Liver (tissue), 9 donors: ENCODE measurements around the gene UBL4B. TPM values are rescaled to one million over a fixed set of nuclear protein-coding genes. Genes with fewer than 3 reads are reported as not detected.

Experiments used
- DNase-seq: peaks from one replicate; pipeline ENCODE4 v3.0.0-alpha.2; 2017; ENCODE audit warnings: low spot score
- H3K27ac ChIP-seq, 2 donors: one replicate each; pipeline ENCODE4 v1.7.0; 2013; ENCODE audit warnings: inconsistent platforms in 2 of 2, low read length in 2 of 2, control low read depth in 1 of 2, low read depth in 1 of 2, mild to moderate bottlenecking in 1 of 2
- H3K27me3 ChIP-seq, 4 donors: one replicate each; pipeline versions ENCODE4 v1.6.1 to v1.7.0; 2013; ENCODE audit warnings: low read length in 3 of 4, inconsistent platforms in 1 of 4, mild to moderate bottlenecking in 1 of 4, moderate library complexity in 1 of 4; ENCODE audit not compliant: control insufficient read depth in 4 of 4, insufficient read depth in 4 of 4
- H3K36me3 ChIP-seq, 4 donors: one replicate each; pipeline versions ENCODE4 v1.6.1 to v1.7.0; 2013; ENCODE audit warnings: low read length in 3 of 4, mild to moderate bottlenecking in 3 of 4, low read depth in 1 of 4, moderate library complexity in 1 of 4; ENCODE audit not compliant: control insufficient read depth in 4 of 4, insufficient read depth in 3 of 4
- H3K4me1 ChIP-seq, 4 donors: one replicate each; pipeline versions ENCODE4 v1.6.1 to v1.7.0; 2013; ENCODE audit warnings: low read length in 3 of 4, mild to moderate bottlenecking in 3 of 4, moderate library complexity in 1 of 4; ENCODE audit not compliant: control insufficient read depth in 4 of 4, insufficient read depth in 4 of 4
- H3K4me3 ChIP-seq, 3 donors: one replicate each; pipeline versions ENCODE4 v1.6.1 to v1.7.0; 2013; ENCODE audit warnings: low read length in 3 of 3, control low read depth in 1 of 3, low read depth in 1 of 3, mild to moderate bottlenecking in 1 of 3
- H3K9ac ChIP-seq, 2 donors: one replicate each; pipeline ENCODE4 v1.7.0; 2013; ENCODE audit warnings: low read length in 2 of 2, mild to moderate bottlenecking in 2 of 2, moderate library complexity in 2 of 2, control low read depth in 1 of 2, low read depth in 1 of 2
- H3K9me3 ChIP-seq, 4 donors: one replicate each; pipeline versions ENCODE4 v1.6.1 to v1.7.0; 2013; ENCODE audit warnings: low read length in 3 of 4; ENCODE audit not compliant: control insufficient read depth in 4 of 4
- ATF3 ChIP-seq: IDR thresholded peaks from 2 replicates; pipeline ENCODE4 v1.6.1; 2016; ENCODE audit warnings: antibody characterized with exemption
- CTCF ChIP-seq: fragments of 150-350 bp; IDR thresholded peaks from 2 replicates; pipeline ENCODE4 v1.5.1; 2017; ENCODE audit warnings: improper control_type of control experiment, low read depth, low read length; ENCODE audit not compliant: missing input control
- EGR1 ChIP-seq, 2 donors: IDR thresholded peaks; 2 replicates each; pipeline ENCODE4 v1.6.1; 2016 to 2018; ENCODE audit warnings: antibody characterized with exemption in 2 of 2, low read depth in 2 of 2
- FOXA1 ChIP-seq: IDR thresholded peaks from 2 replicates; pipeline ENCODE4 v1.6.1; 2016; ENCODE audit warnings: antibody characterized with exemption
- FOXA2 ChIP-seq: IDR thresholded peaks from 2 replicates; pipeline ENCODE4 v1.6.1; 2016; ENCODE audit warnings: antibody characterized with exemption
- GABPA ChIP-seq, 2 donors: IDR thresholded peaks in 1 of 2; conservative IDR thresholded peaks in 1 of 2; 2 replicates each; pipeline ENCODE4 v1.6.1; 2016; ENCODE audit warnings: antibody characterized with exemption in 2 of 2, mild to moderate bottlenecking in 1 of 2, moderate library complexity in 1 of 2
- HNF4G ChIP-seq: IDR thresholded peaks from 2 replicates; pipeline ENCODE4 v1.6.1; 2016; ENCODE audit warnings: antibody characterized with exemption
- JUND ChIP-seq, 2 donors: IDR thresholded peaks; 2 replicates each; pipeline ENCODE4 v1.6.1; 2016; ENCODE audit warnings: antibody characterized with exemption in 2 of 2
- MAX ChIP-seq: IDR thresholded peaks from 2 replicates; pipeline ENCODE4 v1.6.1; 2016; ENCODE audit warnings: antibody characterized with exemption
- NR2F2 ChIP-seq: IDR thresholded peaks from 2 replicates; pipeline ENCODE4 v1.6.1; 2016; ENCODE audit warnings: antibody characterized with exemption
- RAD21 ChIP-seq, 2 donors: IDR thresholded peaks; 2 replicates each; pipeline ENCODE4 v1.6.1; 2016; ENCODE audit warnings: antibody characterized with exemption in 2 of 2, mild to moderate bottlenecking in 2 of 2
- REST ChIP-seq: IDR thresholded peaks from 2 replicates; pipeline ENCODE4 v1.6.1; 2016; ENCODE audit warnings: antibody characterized with exemption, mild to moderate bottlenecking
- RXRA ChIP-seq, 2 donors: IDR thresholded peaks; 2 replicates each; pipeline ENCODE4 v1.6.1; 2017 to 2018; ENCODE audit warnings: antibody characterized with exemption in 2 of 2, mild to moderate bottlenecking in 1 of 2
- SP1 ChIP-seq: IDR thresholded peaks from 2 replicates; pipeline ENCODE4 v1.6.1; 2018; ENCODE audit warnings: antibody characterized with exemption, mild to moderate bottlenecking
- TAF1 ChIP-seq: conservative IDR thresholded peaks from 2 replicates; pipeline ENCODE4 v1.6.1; 2016; ENCODE audit warnings: antibody characterized with exemption, mild to moderate bottlenecking
- YY1 ChIP-seq: IDR thresholded peaks from 2 replicates; pipeline ENCODE4 v1.6.1; 2016; ENCODE audit warnings: antibody characterized with exemption, mild to moderate bottlenecking
- ZBTB33 ChIP-seq: IDR thresholded peaks from 2 replicates; pipeline ENCODE4 v1.6.1; 2016; ENCODE audit warnings: antibody characterized with exemption
- WGBS: extraction: QIAGEN DNeasy Blood & Tissue Kit; methylation state at CpG from one replicate; pipeline ENCODE4 v1.1.7; 2013; 5-methylcytosine and 5-hydroxymethylcytosine counted together
- polyA plus RNA-seq, 2 donors: library from polyadenylated mRNA; stranded (reverse) in 1 of 2; unstranded in 1 of 2; fragments of 200-250 nt in 1 of 2; fragments of >200 nt in 1 of 2; fragmentation: Nextera tagmentation in 1 of 2; extraction: Ambion mirVana in 1 of 2; gene quantifications; one replicate each; pipeline versions ENCODE4 v1.2.1 to v1.2.3, GENCODE V29; 2013 to 2015
- total RNA-seq, 2 donors: library from RNA; depleted of rRNA; stranded (reverse); fragments of >200 nt; gene quantifications; one replicate each; pipeline ENCODE4 v1.2.3, GENCODE V29; 2014
- donor health status: healthy.
- donor health status: healthy.
- donor health status: healthy.
- donor health status: healthy.
- donor health status: healthy.

UBL4B gene
- total and polyA plus RNA-seq, 4 donors = not detected

GRCh38 chr1:110158261-110158660 is 46.0 kb downstream of the UBL4B start:
- H3K27me3 ChIP-seq = peaks cover 0 to 7% (median under 1%) of the 10 kb centered on the region in 4 donors
- H3K27ac ChIP-seq = no peak overlapping the region
- TF ChIP-seq SP1 (no peak), FOXA2 (no peak), CTCF (no peak), ZBTB33 (no peak)
- H3K9ac ChIP-seq = no peak overlapping the region
- no peaks in the 10 kb centered on the region for H3K9me3 ChIP-seq
- DNase-seq = no peak
- WGBS = 66% methylated on average over 5 of the region's 5 CpGs
- H3K36me3 ChIP-seq = no peaks in the 10 kb centered on the region
- H3K4me3 ChIP-seq = no peak overlapping the region
- H3K4me1 ChIP-seq = no peaks in the 10 kb centered on the region

GRCh38 chr1:110159168-110159567 is 46.9 kb downstream of the UBL4B start:
- Histone ChIP-seq H3K4me1 (no peaks in the 10 kb centered on the region), H3K27me3 (peaks cover 0 to 3% (median 0%) of the 10 kb centered on the region in 4 donors), H3K9ac (no peak overlapping the region), H3K27ac (no peak overlapping the region), H3K4me3 (no peak overlapping the region), H3K36me3 (no peaks in the 10 kb centered on the region), H3K9me3 (no peaks in the 10 kb centered on the region)
- DNase-seq = no peak
- 25% methylated on average over 2 of the region's 2 CpGs for WGBS
- TF ChIP-seq REST = no peak
- TF ChIP-seq NR2F2 = no peak
- no peak for TF ChIP-seq RXRA (IDR thresholded peaks at IDR 0.05)
- TF ChIP-seq GABPA (IDR thresholded peaks at IDR 0.05 in 1 of 2, conservative IDR thresholded peaks at IDR 0.05 in 1 of 2) = no peak
- TF ChIP-seq MAX = no peak
- no peak for TF ChIP-seq CTCF
- TF ChIP-seq FOXA2 = no peak
- no peak for TF ChIP-seq FOXA1
- TF ChIP-seq EGR1 (IDR thresholded peaks at IDR 0.05; ENCODE audit: low read depth in 2 of 2) = no peak
- TF ChIP-seq SP1 = no peak
- no peak for TF ChIP-seq ZBTB33
- no peak for TF ChIP-seq HNF4G
- TF ChIP-seq YY1 = no peak
- TF ChIP-seq TAF1 = no peak
- no peak for TF ChIP-seq ATF3
- TF ChIP-seq JUND (IDR thresholded peaks at IDR 0.05) = no peak
- TF ChIP-seq RAD21 (IDR thresholded peaks at IDR 0.05) = no peak
